Embryonic facial prominence (tissue), 1 donor: ENCODE measurements around the gene PI4KA.

Experiments used
- DNase-seq: peaks from one replicate; pipeline ENCODE4 v3.0.0-alpha.2; 2016; ENCODE audit errors: extremely low spot score

Gene PI4KA

DNA sequence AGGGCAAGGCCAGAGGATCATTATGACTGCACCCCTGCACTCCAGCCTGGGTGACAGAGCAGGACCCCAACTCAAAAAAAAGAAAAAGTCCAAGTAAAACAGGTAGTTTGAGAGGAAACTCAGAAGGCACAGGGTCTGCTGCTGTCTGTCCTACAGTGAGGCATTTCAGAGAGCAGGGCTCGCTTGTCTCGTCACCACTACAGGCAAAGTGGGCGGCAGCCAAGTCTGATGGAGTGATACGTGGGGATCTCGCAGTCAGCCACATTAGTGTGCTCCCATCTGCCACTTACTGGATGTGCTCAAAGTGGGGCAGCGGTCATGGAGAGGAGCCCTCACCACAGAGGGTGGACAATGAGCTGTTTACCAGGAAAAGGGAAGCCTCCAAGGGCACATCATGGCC lies 42.1 kb downstream of the PI4KA start:
- no peak for DNase-seq

- DNase-seq = no peak
These were observed 43.0 kb downstream of the PI4KA start for GRCh38 chr22:20815477-20816050.

DNA sequence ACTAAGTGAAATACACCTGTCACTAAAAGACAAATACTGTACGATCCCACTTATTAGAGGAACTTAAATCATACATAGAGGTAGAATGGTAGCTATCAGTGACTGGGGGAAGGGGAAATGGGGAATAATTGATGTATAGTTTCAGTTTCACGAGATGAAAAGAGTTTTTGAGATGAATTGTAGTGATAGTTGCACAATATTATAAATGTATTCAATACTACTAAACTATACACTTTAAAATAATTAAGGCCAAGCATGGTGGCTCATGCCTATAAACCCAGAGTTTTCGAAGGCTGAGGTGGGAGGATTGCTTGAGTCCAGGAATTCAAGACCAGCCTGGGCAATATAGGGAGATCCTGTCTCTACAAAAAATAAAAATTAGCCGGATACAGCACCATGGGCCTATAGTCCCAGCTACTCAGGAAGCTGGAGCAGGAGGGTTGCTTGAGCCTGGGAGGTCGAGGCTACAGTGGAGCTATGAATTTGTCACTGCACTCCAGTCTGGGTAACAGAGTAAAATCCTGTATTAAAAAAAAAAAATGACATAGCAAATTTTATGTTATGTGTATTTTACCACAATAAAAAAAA lies 44.3 kb downstream of the PI4KA start:
- DNase-seq = no peak

DNA sequence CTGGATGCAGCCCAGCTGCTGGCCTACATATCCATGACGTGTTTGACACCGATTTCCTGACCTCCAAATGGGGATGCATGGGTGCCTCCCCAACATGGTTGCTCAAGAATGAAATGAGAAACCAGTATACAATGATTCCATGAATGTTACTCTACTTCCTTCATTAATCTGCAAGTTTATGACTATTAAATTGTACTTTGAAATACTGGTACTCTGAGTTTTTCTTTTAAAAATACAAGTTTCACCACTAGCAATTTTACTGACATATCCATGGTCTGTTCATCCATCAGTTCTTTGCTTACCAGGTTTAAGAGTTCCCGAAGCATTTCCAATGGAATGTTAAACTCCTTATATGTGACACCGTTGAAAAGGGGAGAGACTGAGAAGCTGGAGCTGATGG lies 45.6 kb downstream of the PI4KA start:
- DNase-seq = no peak

DNA sequence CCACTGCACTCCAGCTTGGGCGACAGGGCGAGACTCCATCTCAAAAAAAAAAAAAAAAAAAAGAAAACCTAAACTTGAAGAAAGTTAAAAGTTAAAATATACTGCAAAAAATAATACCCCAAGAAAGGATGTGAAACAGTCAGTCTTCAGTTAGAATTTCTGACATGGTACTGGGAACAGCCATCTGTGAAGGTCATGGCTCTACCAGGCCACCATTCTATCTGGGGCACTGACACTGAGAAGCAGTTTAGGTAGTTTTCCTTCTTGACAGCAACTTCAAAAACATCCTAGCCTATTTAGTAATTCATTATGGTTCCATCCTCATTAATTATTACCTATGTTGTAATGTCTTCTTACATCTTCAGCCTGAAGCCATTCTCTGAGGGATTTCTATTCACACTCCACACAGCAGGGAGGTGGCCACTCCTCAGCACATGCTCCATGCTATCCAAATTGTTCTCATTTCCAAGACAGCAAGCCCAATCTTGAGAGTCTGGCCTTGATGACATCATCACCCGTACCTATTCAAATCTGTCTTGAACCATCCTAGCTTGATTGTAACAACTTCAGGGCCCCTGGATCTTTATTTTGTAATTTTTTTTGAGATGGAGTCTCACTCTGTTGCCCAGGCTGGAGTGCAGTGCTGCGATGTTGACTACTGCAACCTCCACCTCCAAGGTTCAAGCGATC lies 46.5 kb downstream of the PI4KA start:
- no peak for DNase-seq

GRCh38 chr22:20811171-20811570 lies 47.4 kb downstream of the PI4KA start:
- DNase-seq = no peak

DNA sequence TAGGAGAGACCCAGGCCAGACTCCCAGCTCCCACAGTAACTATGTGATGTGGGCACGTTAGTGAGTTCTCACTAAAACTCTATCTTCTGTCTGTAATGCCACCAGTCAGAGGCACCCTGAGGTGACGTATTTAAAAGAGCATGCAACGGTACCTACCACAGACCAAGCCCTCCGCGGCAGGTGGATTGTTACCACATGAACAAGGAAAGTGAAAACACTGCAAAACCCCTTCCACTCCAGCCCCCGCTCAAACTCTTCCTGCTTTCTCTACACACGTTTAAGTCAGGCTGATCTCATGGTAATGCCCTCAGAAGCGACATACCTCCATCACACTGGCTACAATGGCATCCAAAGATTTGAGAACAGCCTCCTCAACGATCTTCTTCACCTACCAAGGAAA lies 48.0 kb downstream of the PI4KA start:
- no peak for DNase-seq

DNA sequence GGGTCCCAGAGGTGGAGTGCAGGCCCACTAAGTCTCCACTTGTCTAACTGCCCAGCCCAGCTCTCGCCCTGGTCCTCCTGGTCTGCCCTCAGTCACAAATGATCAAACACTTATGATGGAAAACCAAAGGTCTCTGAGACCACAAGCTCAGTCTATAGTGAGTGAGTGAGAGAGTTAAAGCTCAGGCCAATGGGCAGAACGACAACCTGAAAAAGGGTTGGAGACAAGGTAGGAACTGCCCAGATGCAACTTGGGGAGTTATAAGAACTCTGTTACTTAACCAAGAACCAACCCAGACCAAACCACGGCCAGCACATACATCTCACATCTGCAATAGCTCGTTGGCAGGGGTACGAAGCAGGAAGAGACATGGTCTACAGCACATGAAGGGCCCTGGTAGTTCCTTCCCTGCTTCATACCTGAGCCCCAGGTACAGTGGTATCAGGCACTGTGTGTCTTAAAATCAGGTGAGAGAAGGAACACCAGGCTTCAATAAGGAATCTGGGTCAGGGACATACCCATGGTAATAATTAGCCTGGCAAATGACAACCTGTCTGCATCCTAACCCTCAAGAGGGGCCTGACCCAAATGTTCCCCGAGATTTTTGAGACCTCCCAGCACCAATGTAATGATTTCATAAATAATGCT lies 48.9 kb downstream of the PI4KA start:
- no peak for DNase-seq

DNA sequence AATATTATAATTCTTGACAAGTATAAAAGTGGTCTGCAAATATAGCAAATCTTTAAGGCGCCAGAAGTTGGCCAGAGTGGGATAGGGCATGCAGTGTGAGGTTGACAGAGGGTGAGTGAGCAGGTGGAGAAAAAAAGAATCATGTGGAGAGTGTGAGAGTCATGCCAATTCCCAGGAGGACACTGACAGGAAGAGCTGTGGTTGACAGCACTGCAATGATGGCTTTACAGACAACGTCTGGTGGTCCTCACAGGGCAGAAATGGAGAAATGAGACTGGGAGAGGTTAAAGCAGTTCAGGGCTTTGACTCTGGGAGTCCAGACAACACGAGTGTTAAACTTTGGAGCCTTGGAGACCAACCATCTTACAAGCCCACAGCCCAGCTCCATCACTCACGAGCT lies 49.8 kb downstream of the PI4KA start:
- no peak for DNase-seq

GRCh38 chr22:20807315-20807752 lies 51.3 kb downstream of the PI4KA start:
- DNase-seq = no peak

DNA sequence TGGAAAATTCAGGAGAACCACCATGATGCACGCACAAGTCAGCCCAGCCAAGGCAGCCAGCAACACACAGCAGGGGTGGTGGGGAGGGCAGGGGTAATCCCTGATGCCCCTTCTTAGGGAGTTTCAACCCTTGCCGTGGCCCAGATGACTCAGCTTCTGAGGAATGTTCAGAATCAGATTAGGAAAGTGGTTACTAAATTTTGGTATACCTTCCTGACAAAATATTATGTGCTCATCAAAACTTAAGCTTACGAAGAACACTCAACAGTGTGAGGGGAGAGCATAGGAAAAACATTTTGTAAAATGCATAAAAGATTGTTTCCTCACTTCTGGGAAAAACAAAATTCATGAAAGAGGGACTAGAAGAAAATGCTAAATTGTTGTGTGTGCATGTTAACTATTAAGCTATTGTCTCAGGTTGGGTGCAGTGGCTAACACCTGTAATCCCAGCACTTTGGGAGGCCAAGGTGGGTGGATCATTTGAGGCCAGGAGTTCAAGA lies 52.6 kb downstream of the PI4KA start:
- DNase-seq = no peak

DNA sequence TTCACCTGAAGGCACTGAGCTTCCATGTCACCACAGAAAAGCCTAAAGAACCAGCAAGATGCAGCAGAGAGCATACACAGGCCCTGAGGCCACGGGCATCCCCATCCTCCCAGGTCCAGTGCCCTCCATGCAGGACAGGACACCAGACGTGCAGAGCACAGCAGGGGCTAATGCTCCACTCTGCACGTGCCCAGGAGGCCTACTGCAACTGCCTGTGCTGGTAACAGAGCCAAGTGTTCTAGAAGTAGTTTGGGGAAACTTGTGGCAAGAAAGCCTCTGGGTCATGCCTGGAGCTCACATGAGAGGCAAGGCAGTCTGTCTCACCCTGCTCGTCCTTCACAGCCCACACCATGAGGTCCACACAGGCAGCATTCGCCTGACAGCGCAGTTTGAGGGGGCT lies 54.0 kb downstream of the PI4KA start:
- DNase-seq = no peak

DNA sequence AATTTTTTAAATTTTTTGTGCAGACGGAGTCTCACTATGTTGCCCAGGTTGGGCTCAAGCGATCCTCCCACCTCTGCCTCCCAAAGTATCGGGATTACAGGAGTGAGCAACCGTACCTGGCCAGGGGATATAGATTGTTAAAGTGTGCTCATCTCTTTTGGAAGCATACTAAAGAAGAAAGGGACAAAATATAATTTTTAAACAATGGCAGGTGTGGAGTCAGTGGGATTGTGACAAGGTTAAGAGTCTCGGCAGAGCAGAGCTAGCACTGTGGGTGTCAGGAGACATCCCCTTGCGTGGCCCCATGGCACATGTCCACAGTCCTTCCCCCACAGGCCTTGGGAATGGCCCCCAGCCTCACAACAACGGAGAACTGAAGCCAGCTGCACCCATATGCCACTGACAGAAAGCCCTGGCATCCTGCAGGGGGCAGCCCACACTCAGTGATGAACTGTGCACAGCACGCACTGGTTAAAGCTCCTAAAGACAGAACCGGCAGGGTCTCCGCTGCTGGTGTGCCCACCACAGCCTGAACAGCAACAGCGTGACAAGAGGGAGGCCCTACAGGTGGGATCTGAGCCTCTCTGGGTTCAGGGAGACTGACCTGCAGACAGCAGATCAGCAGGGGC lies 54.8 kb downstream of the PI4KA start:
- no peak for DNase-seq

GRCh38 chr22:20802922-20803553 lies 55.6 kb downstream of the PI4KA start:
- DNase-seq = no peak

DNA sequence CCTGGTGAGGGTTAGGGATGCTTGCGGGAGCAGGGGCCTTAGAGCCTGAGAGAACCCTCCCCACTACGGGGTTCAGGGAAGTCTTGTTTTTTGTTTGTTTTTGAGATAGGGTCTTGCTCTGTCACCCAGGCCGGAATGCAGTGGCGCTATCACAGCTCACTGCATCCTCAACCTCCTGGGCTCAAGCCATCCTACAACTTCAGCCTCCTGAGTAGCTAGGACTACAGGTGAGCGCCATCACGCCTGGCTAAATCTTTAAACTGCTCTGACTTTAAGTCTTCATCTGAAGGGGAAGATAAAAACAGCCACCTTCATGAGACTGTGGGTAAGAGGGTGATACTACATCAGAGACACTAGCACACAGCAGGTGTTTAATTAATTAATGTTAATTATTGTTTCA lies 56.2 kb downstream of the PI4KA start:
- DNase-seq = no peak

- DNase-seq = no peak
These were observed 59.2 kb downstream of the PI4KA start for GRCh38 chr22:20799449-20799848.

DNA sequence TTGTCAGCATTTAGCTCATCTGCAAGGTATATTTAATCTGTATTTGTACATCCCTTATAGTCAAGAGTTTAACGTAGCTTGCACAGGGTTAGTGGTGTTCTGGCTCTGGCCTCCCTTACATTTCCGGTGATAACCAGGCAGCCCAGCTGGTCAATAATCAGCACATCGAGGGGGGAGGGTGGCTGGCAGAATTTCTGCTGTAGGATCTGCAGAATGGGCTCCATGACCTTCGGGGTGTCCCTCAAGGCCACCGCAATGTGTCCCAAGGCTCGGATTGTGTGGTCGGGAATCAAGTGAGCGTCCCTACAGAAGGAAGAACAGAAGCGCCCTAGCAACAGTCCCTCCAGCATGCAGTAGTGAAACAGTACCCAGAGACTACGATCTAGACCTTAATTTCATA lies 59.6 kb downstream of the PI4KA start:
- DNase-seq = no peak

DNA sequence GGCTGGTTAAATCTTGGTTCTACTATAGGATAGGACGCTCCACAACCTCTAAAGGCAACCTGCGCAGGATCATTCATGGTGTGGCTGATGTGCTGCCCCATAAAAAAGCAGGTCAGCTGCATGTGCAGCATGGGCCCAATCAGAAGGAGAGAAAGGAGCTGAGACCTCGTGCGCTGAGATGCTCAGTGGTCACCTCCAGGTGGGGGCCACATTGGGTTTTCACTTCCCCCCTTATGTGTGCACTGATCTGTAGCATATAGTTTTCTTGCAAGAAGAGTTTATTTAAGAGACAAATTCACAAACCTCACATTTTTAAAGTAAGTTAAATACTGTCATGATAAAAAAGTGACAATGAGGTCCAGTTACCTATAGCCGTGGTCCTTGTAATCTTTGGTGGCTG lies 60.4 kb downstream of the PI4KA start:
- DNase-seq = no peak

GRCh38 chr22:20796731-20797130 lies 61.9 kb downstream of the PI4KA start:
- no peak for DNase-seq

- no peak for DNase-seq
These were observed 63.8 kb downstream of the PI4KA start for GRCh38 chr22:20794650-20795413.
